ENCODE data around the gene CMTM7.
A peak's percentile ranks its signal among the peaks of the same experiment; 100 is the strongest.

The CMTM7 gene

GRCh38 chr3:32495085-32495484, 103.4 kb downstream of the CMTM7 start:
- DNase-seq, result no peak
- intact Hi-C loops (cut with DNase I), result no loop called here

- DNase-seq, result no peak
- intact Hi-C loops (cut with DNase I), result no loop called here
Measured at GRCh38 chr3:32495609-32496008, 104.0 kb downstream of the CMTM7 start.

- no peak for DNase-seq
- intact Hi-C loops (cut with DNase I), result no loop called here
Measured at GRCh38 chr3:32498252-32498651, 106.6 kb downstream of the CMTM7 start.

- DNase-seq, result no peak
- intact Hi-C loops (cut with DNase I), result no loop called here
Measured at GRCh38 chr3:32498992-32499391, 107.3 kb downstream of the CMTM7 start.

- intact Hi-C loops (cut with DNase I), result no loop called here
- no peak for DNase-seq
Measured at GRCh38 chr3:32499585-32499984, 107.9 kb downstream of the CMTM7 start.

GRCh38 chr3:32500231-32500630, 108.6 kb downstream of the CMTM7 start:
- intact Hi-C loops (cut with DNase I), result loop anchor here (5.0 kb wide), 1 partner anchor 72 kb away; the partner anchor contains the start of gene DYNC1LI1
- no peak for DNase-seq

- intact Hi-C loops (cut with DNase I), result loop anchor here (5.0 kb wide), 1 partner anchor 71 kb away; the partner anchor contains the start of gene DYNC1LI1
- DNase-seq, result peak in 2 of 42 donors; percentile 18
Measured at GRCh38 chr3:32500880-32501782, 109.5 kb downstream of the CMTM7 start.

GRCh38 chr3:32501783-32502117, 110.1 kb downstream of the CMTM7 start:
- intact Hi-C loops (cut with DNase I), result loop anchor here (5.0 kb wide), 1 partner anchor 71 kb away; the partner anchor contains the start of gene DYNC1LI1
- DNase-seq, result no peak

- DNase-seq, result peak; percentile 53 to 92 (median 82)
- intact Hi-C loops (cut with DNase I), result loop anchor here (5.0 kb wide), 1 partner anchor 70 kb away; the partner anchor contains the start of gene DYNC1LI1
Measured at GRCh38 chr3:32502118-32502945, 110.7 kb downstream of the CMTM7 start, which contains the start of gene CMTM6. TSS of gene CMTM6 (minus strand) at chr3:32502852. CDS start at chr3:32502745, 107 bp downstream.

GRCh38 chr3:32502946-32503286, 111.3 kb downstream of the CMTM7 start:
- no peak for DNase-seq
- intact Hi-C loops (cut with DNase I), result loop anchor here (5.0 kb wide), 1 partner anchor 69 kb away; the partner anchor contains the start of gene DYNC1LI1

All from head of caudate nucleus (tissue), 42 donors.